K562 (cell line): ENCODE results near the gene RYR1. TPM values are rescaled to one million over a fixed set of nuclear protein-coding genes. Genes with fewer than 3 reads are reported as not detected.

Experiments
- ATAC-seq: fragments of 200-7000 bp; cut with Tn5 transposase; 3 replicates; pipeline ENCODE4 v1.9.1; 2020; ENCODE audit warnings: moderate library complexity
- BruUV-seq: library from RNA; stranded (reverse); fragments of 400-500 nt; replicated peaks from 2 replicates; lab custom pipeline; 2021; lab: Mats Ljungman, UMichigan
- CTCF ChIA-PET: fragments of 300-600 bp; formaldehyde crosslinking; extraction: SDS; loops from one replicate; lab custom pipeline; 2021; ENCODE audit warnings: low intra/inter-chr PET ratio; lab: Yijun Ruan, JAX
- POLR2A ChIA-PET: fragments of 300-600, 350-650 bp; sonication (Branson Sonifier 250); formaldehyde crosslinking; extraction: SDS; loops from one replicate; lab custom pipeline; 2021; ENCODE audit warnings: antibody characterized with exemption, inconsistent platforms; lab: Yijun Ruan, JAX
- DNase-seq, 4 experiments: peaks; one replicate each; pipeline versions ENCODE4 v3.0.0 to v3.0.0-alpha.2; 2011 to 2018; ENCODE audit warnings: low spot score in 3 of 4, mixed read lengths in 3 of 4; ENCODE audit errors: extremely low read depth in 1 of 4
- FAIRE-seq: peaks from 2 replicates; lab custom pipeline; 2011; peaks lifted over from hg19 to GRCh38; lab: Jason Lieb, UNC
- H2AFZ ChIP-seq: 2 replicates; pipeline ENCODE4 v1.6.0; 2011; ENCODE audit warnings: low read depth, low read length, control low read depth, inconsistent platforms
- H3K27ac ChIP-seq: fragments of 200-600 bp; 3 replicates; pipeline ENCODE4 v1.8.0; 2011; ENCODE audit warnings: low read depth, mild to moderate bottlenecking, control low read depth, inconsistent platforms, low read length, moderate library complexity, mixed read lengths; ENCODE audit errors: extremely low read depth
- H3K27me3 ChIP-seq, 2 experiments: fragments of 300-600 bp in 1 of 2; 2 replicates in 1 of 2; 3 replicates in 1 of 2; pipeline versions ENCODE4 v1.6.0 to v1.8.0; 2011; ENCODE audit warnings: inconsistent platforms in 2 of 2, low read length in 2 of 2, mild to moderate bottlenecking in 1 of 2, mixed read lengths in 1 of 2, moderate library complexity in 1 of 2; ENCODE audit not compliant: control insufficient read depth in 2 of 2, insufficient read depth in 2 of 2
- H3K36me3 ChIP-seq: fragments of 300-600 bp; 3 replicates; pipeline ENCODE4 v1.8.0; 2011; ENCODE audit warnings: mild to moderate bottlenecking, low read length, inconsistent platforms; ENCODE audit not compliant: control insufficient read depth, insufficient read depth
- H3K4me1 ChIP-seq, 2 experiments: fragments of 200-600 bp in 1 of 2; replicated peaks in 1 of 2; 2 replicates in 1 of 2; 3 replicates in 1 of 2; pipeline versions ENCODE4 v1.5.1 to v1.8.0; 2011; ENCODE audit warnings: inconsistent platforms in 2 of 2, low read length in 2 of 2, mild to moderate bottlenecking in 1 of 2, mixed read lengths in 1 of 2, moderate library complexity in 1 of 2; ENCODE audit not compliant: control insufficient read depth in 2 of 2, insufficient read depth in 2 of 2
- H3K4me2 ChIP-seq: 2 replicates; pipeline ENCODE4 v1.6.1; 2011; ENCODE audit warnings: low read length, control low read depth, inconsistent platforms, mixed read lengths; ENCODE audit not compliant: insufficient read depth
- H3K4me3 ChIP-seq: fragments of 200-600 bp; sonication (generic), shearing (Covaris generic); 2 replicates; pipeline ENCODE4 v1.5.1; 2016; ENCODE audit warnings: control low read depth, inconsistent platforms
- H3K79me2 ChIP-seq: fragments of 200-600 bp; 3 replicates; pipeline ENCODE4 v1.8.0; 2011; ENCODE audit warnings: low read length, inconsistent platforms; ENCODE audit not compliant: control insufficient read depth, insufficient read depth
- H3K9ac ChIP-seq, 2 experiments: 2 replicates each; pipeline versions ENCODE4 v1.6.0 to v1.6.1; 2011; ENCODE audit warnings: low read depth in 2 of 2, low read length in 2 of 2, control low read depth in 1 of 2, inconsistent platforms in 1 of 2, mild to moderate bottlenecking in 1 of 2, mixed read lengths in 1 of 2; ENCODE audit not compliant: insufficient read depth in 1 of 2
- H3K9me1 ChIP-seq: one replicate; pipeline ENCODE4 v1.6.0; 2011; ENCODE audit warnings: inconsistent platforms, mild to moderate bottlenecking, low read length, moderate library complexity; ENCODE audit not compliant: control insufficient read depth, insufficient read depth
- H3K9me3 ChIP-seq: replicated peaks from 2 replicates; pipeline ENCODE4 v1.5.1; 2011; ENCODE audit warnings: low read depth, low read length, inconsistent platforms; ENCODE audit not compliant: control insufficient read depth, insufficient read depth
- H4K20me1 ChIP-seq: replicated peaks from 2 replicates; pipeline ENCODE4 v1.6.1; 2011; ENCODE audit warnings: low read length, inconsistent platforms, mixed read lengths; ENCODE audit not compliant: control insufficient read depth, insufficient read depth
- BRCA1 ChIP-seq, 2 experiments: fragments of 450-650 bp in 1 of 2; sonication (generic) in 1 of 2; formaldehyde crosslinking in 1 of 2; IDR thresholded peaks; 2 replicates each; pipeline versions ENCODE4 v1.5.0 to v1.6.1; 2017 to 2020; ENCODE audit warnings: mild to moderate bottlenecking in 1 of 2, missing genetic modification reagents in 1 of 2
- GTF2F1 ChIP-seq: IDR thresholded peaks from 2 replicates; pipeline ENCODE4 v1.6.1; 2011; ENCODE audit warnings: low read depth, low read length, improper control_type of control experiment
- HMG20A ChIP-seq: fragments of 450-650 bp; formaldehyde crosslinking; conservative IDR thresholded peaks from 2 replicates; pipeline ENCODE4 v1.4.0; 2020; ENCODE audit warnings: mild to moderate bottlenecking, mixed read lengths
- HOXB6 ChIP-seq: fragments of 250-450 bp; sonication (Bioruptor Pico); IDR thresholded peaks from 2 replicates; pipeline ENCODE4 v1.5.1; 2022; ENCODE audit warnings: mild to moderate bottlenecking, borderline replicate concordance
- KLF6 ChIP-seq: fragments of 250-450 bp; sonication (Bioruptor Pico); IDR thresholded peaks from 2 replicates; pipeline ENCODE4 v1.4.0; 2020; ENCODE audit warnings: mild to moderate bottlenecking, moderate library complexity, borderline replicate concordance
- MNT ChIP-seq, 2 experiments: fragments of 450-650 bp; conservative IDR thresholded peaks; 2 replicates each; pipeline ENCODE4 v1.6.1; 2017; ENCODE audit warnings: mild to moderate bottlenecking in 2 of 2, moderate library complexity in 2 of 2
- NFXL1 ChIP-seq: fragments of 450-650 bp; formaldehyde crosslinking; IDR thresholded peaks from 2 replicates; pipeline ENCODE4 v1.4.0; 2021; ENCODE audit warnings: mild to moderate bottlenecking
- NR2C1 ChIP-seq, 2 experiments: fragments of 450-650 bp; IDR thresholded peaks; 2 replicates each; pipeline ENCODE4 v1.6.1; 2017; ENCODE audit warnings: mild to moderate bottlenecking in 2 of 2, antibody characterized with exemption in 1 of 2, inconsistent platforms in 1 of 2, missing compliant biosample characterization in 1 of 2, missing genetic modification characterization in 1 of 2
- NR2C2 ChIP-seq, 2 experiments: fragments of 200-800 bp in 1 of 2; sonication (Bioruptor generic) in 1 of 2; sonication (generic) in 1 of 2; formaldehyde crosslinking in 1 of 2; IDR thresholded peaks; 2 replicates each; pipeline versions ENCODE4 v1.6.1 to v1.8.0; 2016 to 2022; ENCODE audit warnings: mild to moderate bottlenecking in 1 of 2, missing compliant biosample characterization in 1 of 2, missing genetic modification characterization in 1 of 2, missing genetic modification reagents in 1 of 2
- RUNX1 ChIP-seq: sonication (generic); IDR thresholded peaks from 2 replicates; pipeline ENCODE4 v1.6.1; 2016; ENCODE audit warnings: antibody characterized with exemption, low read depth
- USF1 ChIP-seq: sonication (generic); formaldehyde crosslinking; IDR thresholded peaks from 2 replicates; pipeline ENCODE4 v1.9.0; 2022; ENCODE audit warnings: mild to moderate bottlenecking, missing genetic modification reagents
- ZNF253 ChIP-seq: fragments of 250-450 bp; sonication (Bioruptor Pico); conservative IDR thresholded peaks from 2 replicates; pipeline ENCODE4 v1.6.1; 2021; ENCODE audit warnings: mild to moderate bottlenecking
- ZNF507 ChIP-seq: conservative IDR thresholded peaks from 2 replicates; pipeline ENCODE4 v1.6.1; 2017; ENCODE audit warnings: missing genetic modification characterization, missing compliant biosample characterization
- WGBS: fragments of 100-300 bp; shearing (Covaris generic); methylation state at CpG from one replicate; pipeline ENCODE4 v1.1.6; 2016; ENCODE audit warnings: low coverage, mixed read lengths; ENCODE audit not compliant: insufficient coverage; ENCODE audit errors: missing lambda C conversion rate; 5-methylcytosine and 5-hydroxymethylcytosine counted together
- in situ Hi-C: fragments of 300-500 bp; cut with MboI; formaldehyde crosslinking; loops from 4 replicates; pipeline ENCODE4 v1.15.0; 2018; ENCODE audit warnings: inconsistent platforms, mixed read lengths
- intact Hi-C: fragments of 100-400 bp; cut with micrococcal nuclease; formaldehyde crosslinking; loops from 2 replicates; pipeline ENCODE4 v1.14.2; 2022
- polyA plus RNA-seq, 8 experiments: library from polyadenylated mRNA; depleted of rRNA in 4 of 8; stranded (reverse) in 5 of 8; unstranded in 3 of 8; fragments of >200 nt; fragmentation: Nextera tagmentation in 2 of 8; fragmentation: Illumina TruSeq in 1 of 8; extraction: Ambion mirVana in 2 of 8; extraction: Trizol in 1 of 8; gene quantifications; 2 replicates each; pipeline versions ENCODE4 v1.2.1 to v1.2.3, GENCODE V29; 2011 to 2014; ENCODE audit warnings: inconsistent platforms in 1 of 8, missing spikeins in 1 of 8
- total RNA-seq, 7 experiments: library from RNA; depleted of rRNA in 6 of 7; stranded (reverse); fragments of >200 nt in 6 of 7; fragmentation: Illumina TruSeq in 2 of 7; extraction: Trizol in 2 of 7; gene quantifications; 2 replicates each; pipeline versions ENCODE4 v1.2.1 to v1.2.3, GENCODE V29; 2011 to 2021; ENCODE audit warnings: low replicate concordance in 1 of 7

RYR1 gene
- total and polyA plus RNA-seq, 9 of the 15 experiments (the other 6 are each of a cell fraction or from before 2014, with no cell fraction given) = 0.11 to 7.4 (median 3.7) TPM

GRCh38 chr19:38457202-38457601 lies 23.7 kb downstream of the RYR1 start:
- no peaks in the 10 kb centered on the region for H3K27me3 ChIP-seq
- H3K9me1 ChIP-seq = no peaks in the 10 kb centered on the region
- no peak overlapping the region for H3K9ac ChIP-seq
- no peak overlapping the region for H3K4me2 ChIP-seq
- no peak overlapping the region for H2AFZ ChIP-seq
- in situ Hi-C loops (no loop called here), intact Hi-C loops (no loop called here)
- no peaks in the 10 kb centered on the region for H4K20me1 ChIP-seq
- H3K4me3 ChIP-seq = no peak overlapping the region
- DNase-seq = no peak
- POLR2A ChIA-PET = no interaction called here
- TF ChIP-seq KLF6 (CRISPR knock-in tag) (no peak), NR2C1 (IDR thresholded peaks at IDR 0.05) (peak; percentile 87), NR2C1 (tag; IDR thresholded peaks at IDR 0.05) (peak; percentile 93), NR2C2 (CRISPR knock-in tag; IDR thresholded peaks at IDR 0.05) (no peak; the same call in 1 of the 2 replicates), NR2C2 (tag; IDR thresholded peaks at IDR 0.05) (peak; percentile 71; the same call in 1 of the 2 replicates)
- H3K27ac ChIP-seq = no peak overlapping the region
- no peaks in the 10 kb centered on the region for H3K9me3 ChIP-seq
- FAIRE-seq = no peak
- CTCF ChIA-PET = no interaction called here
- no peak for ATAC-seq
- WGBS = 39% methylated on average over 5 of the region's 5 CpGs
- no TSS peak for BruUV-seq
- H3K4me1 ChIP-seq = peaks cover 5 to 16% of the 10 kb centered on the region in 2 experiments
- H3K36me3 ChIP-seq = peaks cover 47% of the 10 kb centered on the region; the same call in 1 of the 3 replicates
- no peaks in the 10 kb centered on the region for H3K79me2 ChIP-seq

- H3K4me1 ChIP-seq = peaks cover 0 to 9% of the 10 kb centered on the region in 2 experiments; a peak in 3 of 5 replicates
- no peak overlapping the region for H3K4me2 ChIP-seq
- H3K9ac ChIP-seq = no peak overlapping the region
- no peak overlapping the region for H3K27ac ChIP-seq
- POLR2A ChIA-PET = no interaction called here
- H3K4me3 ChIP-seq = no peak overlapping the region
- CTCF ChIA-PET = no interaction called here
- H3K27me3 ChIP-seq = no peaks in the 10 kb centered on the region
- FAIRE-seq = no peak
- no TSS peak for BruUV-seq
- peaks cover 43% of the 10 kb centered on the region; the same call in 1 of the 3 replicates for H3K36me3 ChIP-seq
- no peaks in the 10 kb centered on the region for H3K9me1 ChIP-seq
- in situ Hi-C loops = no loop called here
- no peaks in the 10 kb centered on the region for H3K9me3 ChIP-seq
- no peaks in the 10 kb centered on the region for H3K79me2 ChIP-seq
- no peak overlapping the region for H2AFZ ChIP-seq
- no peaks in the 10 kb centered on the region for H4K20me1 ChIP-seq
- intact Hi-C loops = no loop called here
- no peak for DNase-seq
- WGBS = 72% methylated on average over 12 of the region's 15 CpGs
- ATAC-seq = no peak
- TF ChIP-seq MNT (conservative IDR thresholded peaks at IDR 0.05) (no peak), RUNX1 (no peak), HMG20A (CRISPR knock-in tag) (no peak), BRCA1 (IDR thresholded peaks at IDR 0.05) (no peak), BRCA1 (CRISPR knock-in tag; IDR thresholded peaks at IDR 0.05) (no peak), GTF2F1 (no peak), HOXB6 (no peak), ZNF507 (tag) (no peak), NFXL1 (CRISPR knock-in tag) (no peak), ZNF253 (CRISPR knock-in tag) (no peak), USF1 (no peak)
Measured at GRCh38 chr19:38457690-38458405, 24.4 kb downstream of the RYR1 start.
